ENCODE data around the gene ODF2. TPM values are rescaled to one million over a fixed set of nuclear protein-coding genes. Genes with fewer than 3 reads are reported as not detected.

ODF2 gene
- total and polyA plus RNA-seq, 2 of the 8 experiments (the other 6 are each of a cell fraction or from before 2014, with no cell fraction given) = 5.6 to 17.9 TPM

GRCh38 chr9:128528445-128529160 lies 72.8 kb downstream of the ODF2 start (continued):
- TF ChIP-seq RBBP5 (IDR thresholded peaks at IDR 0.05; ENCODE audit: borderline replicate concordance, low read depth, low read length) (no peak), RFX5 (IDR thresholded peaks at IDR 0.05; ENCODE audit: borderline replicate concordance, low read depth, low read length) (no peak)

All from H1 (cell line).